ENCODE results near the gene SEMA3E. TPM values are rescaled to one million over a fixed set of nuclear protein-coding genes. Genes with fewer than 3 reads are reported as not detected.

SEMA3E gene
- not detected in 2 replicates for total RNA-seq

GRCh38 chr7:83648464-83649241 lies at the start of gene SEMA3E:
SEMA3E (minus strand) TSS chr7:83649139.

